EL (cell line): ENCODE results near the gene GABBR2.

Experiments
- DNase-seq: peaks from one replicate; pipeline ENCODE4 v3.0.0-alpha.2; 2016

GABBR2 gene

DNA sequence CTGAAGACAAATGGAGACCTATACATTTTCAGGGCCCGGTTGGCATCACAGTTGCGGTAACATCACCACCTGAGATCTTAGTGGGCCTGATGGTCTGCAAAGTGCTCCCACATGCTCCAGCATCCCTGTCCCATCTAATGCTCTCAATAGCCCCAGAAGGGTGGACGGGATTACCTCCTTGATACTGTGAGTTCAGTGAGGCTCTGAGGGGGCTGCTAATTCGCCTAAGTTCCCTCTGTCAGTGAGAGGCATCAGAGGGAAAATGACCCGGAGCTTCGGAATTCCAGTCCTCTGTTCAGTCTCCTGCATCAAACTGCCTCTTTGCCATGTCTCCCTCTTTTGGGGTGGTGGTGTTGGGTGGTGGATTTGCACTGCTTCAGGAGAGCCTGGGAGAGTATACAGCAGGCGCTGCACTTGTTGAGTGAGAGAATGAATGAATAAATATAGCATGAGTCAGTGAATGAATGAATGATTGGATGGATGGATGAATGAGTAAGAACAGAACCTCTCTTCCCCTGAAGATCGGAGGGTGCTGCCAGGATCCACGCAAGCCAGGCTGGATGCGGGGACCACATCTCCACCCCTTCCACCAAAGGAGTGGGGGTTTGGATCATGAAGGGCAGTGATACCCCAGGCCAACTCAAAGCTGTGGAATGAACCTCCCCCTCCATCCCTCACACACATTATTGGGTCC, 141.0 kb downstream of the GABBR2 start:
- DNase-seq: no peak

GRCh38 chr9:98565152-98566135, 143.3 kb downstream of the GABBR2 start:
- DNase-seq: no peak

DNA sequence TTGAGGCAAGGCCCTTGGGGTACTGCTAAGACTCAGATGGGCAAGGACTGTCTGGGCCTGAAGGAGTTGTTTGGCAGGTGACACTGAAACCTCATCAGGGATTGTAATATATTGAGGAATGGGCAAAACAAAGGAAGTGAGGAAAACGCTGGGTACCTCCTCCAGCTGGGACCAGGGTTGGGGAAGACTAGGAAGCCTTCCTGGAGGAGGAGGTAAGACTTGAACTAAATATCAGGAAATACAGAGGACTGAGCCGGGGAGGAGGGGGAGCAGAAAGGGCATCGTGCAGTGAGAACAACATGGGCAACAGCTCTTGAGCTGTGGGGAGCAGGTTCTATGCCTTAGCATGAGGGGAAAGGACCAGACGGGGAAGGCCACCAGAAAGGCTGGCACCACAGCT, 144.0 kb downstream of the GABBR2 start:
- DNase-seq: no peak

GRCh38 chr9:98563988-98564387, 144.7 kb downstream of the GABBR2 start:
- DNase-seq: no peak

DNA sequence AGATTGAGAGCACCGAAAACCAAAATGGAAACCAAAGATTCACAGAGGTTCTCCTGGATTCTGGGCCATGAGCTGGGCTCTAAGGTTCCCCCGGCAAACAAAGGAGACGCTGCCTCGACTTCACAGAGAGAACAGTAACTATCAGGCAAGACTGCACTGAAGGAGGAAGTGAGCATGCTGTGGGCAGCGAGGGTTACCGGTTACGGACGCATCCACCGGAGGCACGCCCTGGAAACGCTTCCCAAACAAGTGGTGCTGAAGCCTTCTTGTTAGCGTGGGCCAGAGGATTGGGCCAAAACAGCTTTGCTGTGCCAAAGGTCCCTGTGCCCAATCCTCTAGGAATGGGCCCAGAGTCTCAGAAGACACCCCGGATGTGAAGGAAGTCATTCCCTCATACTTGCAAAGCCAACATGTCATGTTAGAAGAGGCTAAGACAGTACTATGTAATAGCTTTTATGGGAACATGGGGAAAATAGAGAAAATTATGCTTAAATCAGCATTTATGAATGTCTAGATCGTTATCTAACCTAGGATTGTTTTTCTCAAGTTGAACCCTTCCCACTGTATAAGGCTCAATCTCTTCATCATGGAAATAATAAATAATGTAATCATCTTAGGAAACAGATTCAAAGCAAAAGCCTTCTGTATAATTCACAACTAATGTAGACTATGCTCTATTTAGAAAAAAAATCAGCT, 145.4 kb downstream of the GABBR2 start:
- DNase-seq: no peak

DNA sequence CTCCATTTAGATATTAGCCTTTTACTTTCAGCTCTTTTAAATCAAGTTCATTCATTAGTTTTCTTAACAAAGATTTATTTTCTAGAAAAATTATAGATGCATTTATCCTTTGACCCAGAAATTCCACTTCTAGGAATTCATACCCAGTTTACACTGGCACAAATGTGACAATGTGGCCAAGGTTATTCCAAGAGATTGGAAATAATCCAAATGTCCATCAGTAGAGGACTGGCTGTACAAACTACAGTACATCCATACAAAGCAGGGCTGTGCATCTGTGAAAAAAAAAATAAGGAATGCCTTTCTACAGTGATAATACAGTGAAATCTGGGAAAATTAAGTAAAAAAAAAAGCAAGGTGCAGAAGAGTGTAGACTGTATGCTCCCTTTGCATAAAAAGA, 149.2 kb downstream of the GABBR2 start:
- DNase-seq: no peak

- no peak for DNase-seq
Observed at GRCh38 chr9:98558575-98558974, 150.2 kb downstream of the GABBR2 start.

DNA sequence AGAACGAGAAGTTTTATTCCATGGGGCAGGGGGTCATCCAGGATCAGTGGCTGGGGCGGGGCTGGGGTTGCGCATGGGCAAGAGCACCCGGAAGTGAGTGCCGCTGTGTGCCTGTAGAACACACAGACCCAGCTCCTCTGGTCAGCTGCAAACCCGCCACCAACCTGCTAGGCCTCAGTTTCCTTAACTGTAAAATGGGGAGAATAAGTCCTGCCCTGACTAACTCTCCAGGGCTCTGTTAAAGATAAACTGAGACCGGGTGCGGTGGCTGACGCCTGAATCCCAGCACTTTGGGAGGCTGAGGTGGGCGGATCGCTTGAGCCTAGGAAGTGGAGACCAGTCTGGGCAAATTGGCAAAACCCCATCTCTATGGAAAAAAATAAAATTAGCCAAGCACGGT, 152.2 kb downstream of the GABBR2 start:
- DNase-seq: no peak

DNA sequence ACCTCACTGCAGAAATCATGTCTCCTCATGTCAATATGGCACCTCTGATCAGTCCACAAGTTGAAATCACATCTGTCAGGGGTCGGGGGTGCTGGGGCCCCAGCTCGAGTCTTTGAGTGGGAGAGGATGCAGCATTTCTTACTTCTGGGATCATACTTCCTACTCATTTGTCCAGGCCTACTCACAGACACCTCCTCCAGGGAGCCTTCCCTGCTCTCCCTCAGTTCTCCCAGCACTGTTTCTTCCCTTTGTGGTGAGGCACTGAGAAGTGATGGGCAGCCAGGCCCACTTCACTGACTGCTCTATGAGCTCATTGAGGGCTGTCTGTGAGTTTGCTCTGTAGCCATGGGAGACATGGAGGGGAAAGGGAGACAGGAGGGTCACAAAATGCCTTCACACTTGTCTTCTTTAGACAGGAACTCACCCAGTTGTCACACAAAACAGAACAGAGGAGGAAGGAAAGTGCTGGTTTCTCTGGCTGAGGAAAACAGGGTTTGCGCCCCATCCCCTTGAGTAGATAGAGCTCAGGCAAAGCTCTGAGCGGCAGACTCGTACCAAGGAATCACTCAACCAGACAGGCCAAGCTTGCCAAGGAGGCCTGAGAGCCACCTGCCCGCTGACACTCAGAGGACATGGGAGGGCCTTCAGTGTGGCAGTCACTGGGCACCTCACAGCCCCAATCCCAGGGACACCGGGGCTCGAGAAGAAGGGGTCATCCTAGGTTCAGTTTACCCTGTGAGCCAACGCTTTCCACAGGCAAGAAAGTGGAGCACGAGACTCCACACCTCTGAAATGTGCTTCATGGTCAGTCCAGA, 152.9 kb downstream of the GABBR2 start:
- DNase-seq: no peak

- DNase-seq: no peak
Observed at GRCh38 chr9:98554752-98555151, 154.0 kb downstream of the GABBR2 start.

- no peak for DNase-seq
Observed at GRCh38 chr9:98552331-98552730, 156.4 kb downstream of the GABBR2 start.

- DNase-seq: peak; percentile 46
Observed at GRCh38 chr9:98551511-98552286, 157.0 kb downstream of the GABBR2 start.

- no peak for DNase-seq
Observed at GRCh38 chr9:98550206-98550820, 158.4 kb downstream of the GABBR2 start.

- no peak for DNase-seq
Observed at GRCh38 chr9:98549401-98549800, 159.3 kb downstream of the GABBR2 start.

- no peak for DNase-seq
Observed at GRCh38 chr9:98547606-98548005, 161.1 kb downstream of the GABBR2 start.

- DNase-seq: no peak
Observed at GRCh38 chr9:98545021-98545420, 163.7 kb downstream of the GABBR2 start.

- DNase-seq: no peak
Observed at GRCh38 chr9:98541684-98542230, 167.0 kb downstream of the GABBR2 start.

DNA sequence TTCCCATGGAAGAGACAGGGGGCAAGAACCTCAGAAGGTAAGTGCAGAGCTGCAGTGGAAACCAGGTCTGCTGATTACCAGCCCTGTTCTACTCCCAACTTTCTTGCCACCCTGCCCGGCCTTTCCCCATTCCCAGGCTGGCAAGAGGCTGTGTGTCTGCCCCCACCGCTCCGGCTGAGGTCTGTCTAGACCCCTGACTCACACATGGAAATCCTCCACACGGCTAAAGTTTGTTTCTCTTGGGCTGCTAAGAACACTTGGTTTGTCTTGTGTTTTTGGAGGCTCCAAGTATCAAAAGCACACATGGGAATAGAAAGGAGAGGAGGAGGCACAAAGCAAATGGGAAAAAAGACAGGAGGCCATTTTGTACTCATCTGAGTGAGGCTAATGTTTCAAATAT, 168.3 kb downstream of the GABBR2 start:
- DNase-seq: no peak

DNA sequence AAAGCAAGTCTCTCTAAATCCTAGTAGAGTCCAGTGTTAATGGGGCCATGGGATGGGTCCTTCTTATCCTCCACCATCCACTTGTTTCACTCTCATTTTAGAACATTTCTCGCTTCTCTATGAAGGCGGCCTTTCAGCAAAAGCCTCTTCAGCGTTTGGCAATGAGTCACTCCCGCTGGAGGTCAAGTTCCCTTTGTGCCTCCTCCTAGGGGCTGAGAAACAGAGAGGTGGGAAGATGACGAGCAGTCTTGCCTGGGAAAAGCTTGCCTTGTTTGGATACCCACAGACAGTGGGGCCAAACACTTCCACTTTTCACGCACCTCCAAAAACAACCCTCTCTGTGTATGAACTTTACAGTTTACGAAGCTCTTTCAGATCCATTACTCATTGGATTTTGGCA, 168.8 kb downstream of the GABBR2 start:
- peak; percentile 47 for DNase-seq

GRCh38 chr9:98538626-98539031, 170.1 kb downstream of the GABBR2 start:
- peak; percentile 44 for DNase-seq

GRCh38 chr9:98538203-98538602, 170.5 kb downstream of the GABBR2 start:
- DNase-seq: no peak
